D341Med (cell line): ENCODE results near the gene DCHS2.
A peak's percentile ranks its signal among the peaks of the same experiment; 100 is the strongest.

Source experiments
- DNase-seq: peaks from one replicate; pipeline ENCODE4 v3.0.0; 2012; ENCODE audit warnings: low spot score

The DCHS2 gene

GRCh38 chr4:154368060-154368459 is 123.5 kb downstream of the DCHS2 start:
- DNase-seq, result no peak

DNA sequence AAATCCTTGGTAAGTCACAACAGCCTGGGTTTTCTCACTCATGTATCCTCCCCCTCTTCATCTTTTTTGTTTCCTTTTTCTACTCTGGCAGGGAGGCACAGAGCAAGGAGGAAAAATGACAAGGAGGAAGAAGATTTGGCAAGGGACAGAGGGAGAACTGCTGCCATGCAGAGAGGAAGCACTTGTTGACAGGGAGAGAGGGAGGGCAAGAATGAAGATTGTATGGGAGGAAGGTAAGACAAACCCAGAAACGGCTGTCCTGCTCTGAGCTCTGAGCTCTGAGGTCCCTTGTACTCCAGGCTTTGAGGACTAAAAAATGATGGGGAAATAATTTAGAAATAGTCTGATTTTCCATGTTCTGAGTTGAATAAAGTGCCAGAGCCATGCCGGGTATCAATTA is 123.9 kb downstream of the DCHS2 start:
- no peak for DNase-seq

GRCh38 chr4:154366956-154367355 is 124.6 kb downstream of the DCHS2 start:
- DNase-seq, result no peak

DNA sequence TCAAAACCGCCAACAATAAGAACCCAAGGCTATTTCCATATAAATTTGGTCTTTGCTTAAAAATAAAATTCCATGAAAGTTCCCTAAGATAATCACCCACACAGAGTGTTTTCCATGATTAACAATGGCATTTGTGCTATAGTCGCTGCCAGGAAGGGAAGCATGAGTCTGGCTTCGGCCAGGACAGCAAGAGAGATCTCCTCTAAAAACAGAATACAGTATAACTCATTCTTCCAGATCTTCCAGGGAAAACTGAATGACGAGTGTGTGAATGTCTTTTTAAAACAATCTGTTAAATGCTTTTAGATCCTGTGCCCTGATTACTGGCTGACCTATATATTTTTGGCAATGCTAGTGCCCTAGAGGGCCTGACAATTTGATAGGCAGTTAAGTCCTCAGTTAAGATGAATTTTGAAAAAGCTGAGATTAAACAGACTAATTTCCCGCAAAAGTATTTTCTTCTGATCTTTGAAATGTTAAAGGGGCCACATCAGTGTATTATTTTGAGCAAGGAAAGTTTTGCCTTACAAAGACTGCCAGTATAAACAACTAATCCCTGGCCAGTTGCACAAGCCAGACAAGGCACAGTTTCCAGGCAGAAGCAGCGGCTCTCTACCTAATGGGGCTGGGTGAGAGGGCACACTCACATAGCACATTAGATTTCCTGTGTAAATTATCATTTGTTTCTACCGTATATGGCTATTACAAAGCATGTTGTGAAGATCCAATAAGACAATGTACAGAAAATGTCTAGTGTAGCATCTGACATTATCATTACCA is 127.3 kb downstream of the DCHS2 start:
- DNase-seq, result no peak

DNA sequence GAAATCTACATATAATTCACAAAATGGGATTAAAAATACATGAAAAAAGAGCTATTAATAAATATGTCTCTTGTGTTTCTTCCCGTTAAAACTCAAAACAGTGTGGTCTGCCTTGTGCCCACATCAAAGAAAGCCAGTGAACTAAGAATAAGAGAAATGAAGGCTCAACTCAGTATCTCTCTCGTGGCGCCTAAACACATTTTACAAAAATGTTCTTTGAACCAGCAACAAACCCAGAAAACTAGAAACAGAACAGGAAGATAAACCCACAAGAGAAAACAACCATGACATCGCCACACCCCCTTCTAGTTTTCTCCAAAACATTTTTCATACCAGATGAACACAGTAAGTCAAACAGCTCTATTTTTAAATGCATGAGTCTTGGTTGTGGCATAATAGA is 130.1 kb downstream of the DCHS2 start:
- DNase-seq, result no peak

DNA sequence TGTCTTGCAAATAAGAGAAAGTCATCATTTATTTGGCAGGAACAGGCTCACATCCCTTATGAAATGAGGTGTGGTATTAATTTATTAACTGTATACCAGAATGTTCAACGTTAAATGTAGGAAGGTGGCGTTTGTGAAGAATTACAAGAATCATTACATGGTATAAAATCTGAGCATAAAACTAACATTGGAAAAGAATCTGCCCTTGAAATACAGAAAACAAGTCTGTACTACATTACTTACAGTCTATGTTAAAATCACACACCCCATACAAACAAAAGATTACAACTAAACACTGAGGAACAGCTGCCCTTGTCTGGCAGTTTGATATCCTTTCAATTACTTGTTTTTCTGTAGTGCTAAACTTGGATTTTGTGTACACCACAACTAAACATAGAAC is 131.1 kb downstream of the DCHS2 start:
- no peak for DNase-seq

GRCh38 chr4:154354883-154355282 is 136.7 kb downstream of the DCHS2 start:
- no peak for DNase-seq

- peak; percentile 37 for DNase-seq
These were observed 141.8 kb downstream of the DCHS2 start for GRCh38 chr4:154349829-154350228.

DNA sequence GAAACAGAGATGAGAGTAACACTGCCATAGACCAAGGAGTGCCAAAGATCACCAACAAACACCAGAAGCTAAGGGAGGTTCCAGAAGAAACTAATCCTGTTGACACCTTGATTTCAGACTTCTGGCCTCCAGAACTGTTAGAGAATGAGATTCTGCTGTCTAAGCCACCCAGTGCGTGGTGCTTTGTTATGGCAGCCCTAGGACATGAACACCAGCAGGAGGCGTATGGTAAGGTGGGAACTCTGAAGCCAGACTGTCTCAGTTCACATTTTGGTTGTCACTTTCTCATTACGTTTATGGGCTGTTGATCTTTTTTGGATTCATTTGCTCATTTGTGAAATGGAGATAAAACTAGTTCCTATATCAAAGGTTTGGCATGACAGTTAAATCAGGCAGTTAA is 142.9 kb downstream of the DCHS2 start:
- DNase-seq, result no peak

DNA sequence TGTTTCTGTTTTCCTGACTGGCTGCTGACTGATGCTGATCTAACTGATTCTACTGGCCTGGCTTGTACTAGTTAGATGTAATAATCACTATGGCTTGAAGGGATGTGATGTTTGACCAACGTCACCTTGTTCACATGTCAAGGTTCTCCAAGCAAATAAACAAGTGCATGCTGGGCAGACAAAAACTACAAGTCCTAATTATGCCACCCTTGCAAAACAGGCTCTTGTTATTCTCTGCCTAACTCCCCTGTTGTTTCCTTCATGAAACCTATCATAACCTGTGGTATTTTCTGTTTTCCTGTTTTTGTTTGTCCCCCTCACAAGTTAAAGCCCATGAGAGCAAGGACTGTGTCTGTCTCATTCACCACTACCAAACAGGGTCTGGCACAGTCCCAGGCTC is 146.2 kb downstream of the DCHS2 start:
- DNase-seq, result no peak

DNA sequence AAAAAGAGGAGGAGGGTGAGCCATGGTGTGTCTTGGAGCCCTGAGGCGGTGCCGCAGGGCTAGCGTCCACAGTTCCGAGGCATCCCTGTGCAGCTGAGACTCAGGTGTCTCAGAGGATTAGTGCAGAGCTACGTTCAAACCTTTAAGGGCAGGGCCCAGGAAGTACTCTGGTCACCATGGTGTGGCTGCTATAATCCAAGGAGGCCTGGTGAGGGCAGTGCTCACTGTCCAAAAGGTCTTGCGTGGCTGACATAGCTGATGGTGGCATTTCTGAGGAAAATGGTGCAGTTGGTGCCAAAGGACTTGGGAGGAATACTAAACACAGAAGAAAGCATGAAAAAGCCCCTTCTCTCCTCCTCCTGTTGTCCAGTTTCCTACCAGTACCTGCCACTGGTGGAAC is 146.9 kb downstream of the DCHS2 start:
- DNase-seq, result no peak

GRCh38 chr4:154343651-154344050 is 147.9 kb downstream of the DCHS2 start:
- DNase-seq, result no peak

- DNase-seq, result no peak
These were observed 150.2 kb downstream of the DCHS2 start for GRCh38 chr4:154341448-154341847.

DNA sequence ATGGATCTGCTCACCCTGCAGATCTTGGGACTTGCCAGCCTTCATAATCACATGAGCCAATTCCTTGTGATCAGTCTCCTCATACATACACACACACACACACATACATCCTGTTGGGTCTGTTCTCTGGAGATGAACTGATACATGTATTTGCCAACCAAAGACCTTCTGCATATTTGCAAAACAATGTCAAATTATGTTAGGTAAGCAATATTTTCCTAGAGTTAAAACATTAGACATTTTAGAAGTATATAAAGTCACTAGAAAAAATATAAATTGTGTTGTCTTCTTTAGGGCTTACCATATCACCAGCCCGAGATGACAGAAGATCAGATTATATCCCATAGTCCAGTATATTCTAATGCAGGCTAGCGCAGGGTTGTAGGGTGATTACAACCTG is 156.0 kb downstream of the DCHS2 start:
- no peak for DNase-seq

DNA sequence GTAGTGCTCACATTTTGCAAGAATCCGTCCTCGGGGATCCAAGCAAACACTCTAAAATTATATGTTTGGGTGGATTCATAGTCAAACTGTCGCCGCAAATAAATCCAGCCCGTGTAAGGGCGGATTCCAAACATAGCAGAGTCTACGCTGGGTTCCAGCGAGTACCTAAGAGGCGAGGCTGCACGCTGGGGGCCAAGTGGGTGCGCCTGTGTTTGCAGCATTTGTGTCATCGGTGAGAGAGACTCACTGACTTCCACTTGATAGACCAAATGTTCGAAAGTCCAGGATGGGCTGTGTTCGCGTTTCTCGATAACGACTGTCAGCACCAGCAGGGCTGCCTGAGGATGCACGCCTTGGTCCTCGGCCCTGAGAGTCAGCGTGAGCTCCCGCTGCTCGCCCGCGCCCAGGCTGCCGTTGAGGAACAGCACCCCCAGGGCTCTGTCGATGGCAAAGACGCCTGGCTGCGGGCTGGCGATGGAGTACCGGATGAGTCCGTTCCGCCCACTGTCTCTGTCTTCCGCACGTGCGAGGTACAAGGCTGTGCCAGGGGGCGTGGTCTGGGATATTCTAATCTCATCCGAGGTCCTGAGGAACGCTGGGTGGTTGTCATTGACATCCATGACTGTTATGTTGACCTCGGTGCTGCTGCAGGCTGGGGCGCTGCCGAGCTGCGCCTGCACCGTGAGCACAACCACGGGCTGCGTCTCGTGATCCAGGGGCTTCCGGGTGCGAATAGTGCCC is 158.7 kb downstream of the DCHS2 start:
- DNase-seq, result peak; percentile 44

DNA sequence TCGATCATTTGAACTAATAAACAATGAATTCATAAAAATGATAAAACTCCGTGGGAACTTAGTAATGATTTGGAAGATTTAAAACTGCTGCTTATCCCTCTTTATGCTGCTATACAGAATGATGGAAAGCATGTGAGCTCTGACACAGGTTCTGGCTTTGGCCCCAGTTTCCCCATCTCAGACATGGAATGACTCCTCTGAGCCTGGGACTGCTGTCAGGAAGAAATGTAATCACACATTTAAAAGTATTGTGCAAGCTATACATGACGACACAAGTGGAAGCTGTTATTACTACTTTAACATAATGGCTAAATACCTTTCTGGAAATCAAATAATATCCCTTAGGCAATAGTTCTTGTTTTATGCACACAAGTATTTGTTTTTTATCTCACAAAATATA is 161.7 kb downstream of the DCHS2 start:
- no peak for DNase-seq

- DNase-seq, result no peak
These were observed 162.2 kb downstream of the DCHS2 start for GRCh38 chr4:154329268-154329868.

GRCh38 chr4:154328030-154328429 is 163.6 kb downstream of the DCHS2 start:
- DNase-seq, result no peak

GRCh38 chr4:154320521-154320920 is 171.1 kb downstream of the DCHS2 start:
- DNase-seq, result no peak

DNA sequence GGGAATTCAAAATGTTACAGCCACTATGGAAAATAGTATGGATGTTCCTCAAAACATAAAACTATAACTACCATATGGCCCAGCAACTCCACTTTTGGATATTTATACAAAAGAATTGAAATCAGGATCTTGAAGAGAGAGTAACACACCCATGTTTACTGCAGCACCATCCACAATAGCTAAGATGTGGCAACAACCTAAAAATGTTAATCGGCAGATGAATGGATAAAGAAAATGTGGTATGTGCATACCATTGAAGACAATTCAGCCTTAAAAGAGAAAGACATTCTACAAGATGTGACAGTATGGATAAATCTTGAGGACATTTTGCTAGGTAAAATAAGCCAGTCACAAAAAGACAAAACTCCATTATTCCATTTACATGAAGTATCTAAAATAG is 171.9 kb downstream of the DCHS2 start:
- no peak for DNase-seq

DNA sequence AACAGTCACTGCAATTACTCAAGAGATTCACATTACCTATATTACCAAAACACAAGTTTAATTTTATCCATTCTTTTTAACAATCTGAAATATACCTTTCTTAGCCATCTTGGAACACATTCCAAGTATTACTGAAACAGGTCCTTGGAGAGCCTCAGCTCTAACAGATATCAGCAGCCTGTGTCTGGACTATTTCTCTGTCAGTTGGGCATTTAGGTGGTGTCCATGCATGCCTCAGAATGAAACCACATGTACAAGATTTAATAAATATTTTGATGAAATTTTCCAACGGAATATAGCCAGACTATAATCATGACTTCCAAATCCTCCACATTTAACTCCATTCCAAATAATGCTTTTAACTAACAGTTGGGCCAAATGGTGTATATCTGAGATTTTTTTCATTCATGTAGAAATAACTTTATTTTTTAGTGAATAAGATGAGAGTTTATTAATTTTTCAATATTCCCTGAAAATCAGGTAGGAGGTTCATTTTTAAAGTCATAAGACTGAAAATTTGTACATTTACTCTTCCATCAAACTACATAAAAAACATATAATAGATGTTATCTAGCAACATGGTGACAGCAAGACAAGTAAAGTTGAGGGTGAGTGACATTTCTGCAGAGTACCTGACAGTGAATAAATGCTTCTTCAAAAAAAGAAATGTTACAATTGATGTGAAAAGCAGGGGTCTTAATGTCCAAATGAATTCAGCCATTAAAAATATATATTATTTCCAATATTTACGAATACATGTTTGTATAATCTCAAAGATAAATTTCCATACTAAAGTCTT is 174.2 kb downstream of the DCHS2 start:
- DNase-seq, result no peak

DNA sequence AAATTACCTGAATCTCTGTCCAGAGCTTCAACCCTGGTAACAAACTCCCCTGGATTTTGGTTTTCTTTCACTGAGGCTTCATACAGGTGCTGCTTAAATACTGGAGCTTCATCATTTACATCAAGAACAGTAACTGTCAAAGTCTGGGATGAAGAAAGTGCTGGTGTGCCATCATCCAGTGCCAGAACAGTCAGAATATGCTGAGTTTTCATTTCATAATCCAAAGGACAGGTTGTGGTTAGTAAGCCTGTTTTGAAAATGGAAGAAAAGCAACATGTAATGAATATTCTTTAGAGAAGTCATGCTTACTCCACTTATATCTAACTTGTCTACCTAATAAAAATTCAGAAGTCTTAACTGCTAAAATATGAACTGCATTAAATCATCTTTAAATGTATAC is 175.9 kb downstream of the DCHS2 start:
- no peak for DNase-seq
